Stimulated activated CD4-positive, alpha-beta T cell treated with anti-CD3 and anti-CD28 coated beads, Interleukin-2, amount 100 ng/mL, for 4 hours (primary cell): ENCODE data around the gene RSPH6A.

ENCODE experiments used
- DNase-seq: peaks from one replicate; pipeline ENCODE4 v3.0.0-alpha.2; 2020; ENCODE audit warnings: low read depth

Gene RSPH6A

GRCh38 chr19:45814851-45815480, at the start of gene RSPH6A:
RSPH6A (minus strand) TSS chr19:45815308; CDS start chr19:45815176, 132 bp downstream.
- DNase-seq, result no peak

- no peak for DNase-seq
Measured at GRCh38 chr19:45864629-45865082, 49.5 kb upstream of the RSPH6A start.

DNA sequence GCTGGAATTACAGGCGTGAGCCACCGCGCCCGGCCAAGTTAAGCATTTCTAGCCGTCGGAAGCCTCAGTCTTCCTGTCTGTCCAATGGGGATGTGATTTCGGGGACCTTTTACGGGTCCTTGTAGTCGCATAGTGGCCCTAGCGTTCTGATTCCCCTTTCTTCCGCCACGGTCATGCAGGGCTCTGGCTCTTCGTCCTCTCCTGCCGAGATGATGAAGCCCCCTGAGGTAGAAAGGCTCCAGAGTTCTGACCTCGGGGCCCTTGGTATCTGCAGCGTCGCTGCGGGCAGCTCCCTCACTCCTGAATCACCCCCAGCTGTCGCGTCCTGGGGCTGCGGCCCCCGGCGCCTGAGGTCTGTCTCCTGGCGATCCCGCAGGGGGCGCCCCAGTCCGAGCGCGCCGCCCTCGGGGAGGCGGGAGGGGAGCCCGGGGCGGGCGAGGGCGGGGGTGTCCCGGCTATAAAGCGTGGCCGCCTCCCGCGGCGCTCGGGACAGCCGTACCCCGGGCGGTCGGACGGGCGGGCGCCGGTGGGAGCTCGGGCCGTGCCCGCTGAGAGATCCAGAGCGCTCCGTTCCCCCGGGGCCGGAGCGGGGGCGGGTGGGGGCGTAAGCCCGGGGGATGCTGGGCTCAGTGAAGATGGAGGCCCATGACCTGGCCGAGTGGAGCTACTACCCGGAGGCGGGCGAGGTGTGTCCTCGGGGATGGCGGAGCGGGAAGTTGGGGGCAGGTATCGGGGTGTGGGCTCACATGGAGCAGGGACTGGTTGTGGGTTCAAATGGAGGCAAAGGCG, 48.9 kb upstream of the RSPH6A start, which contains the start of gene FOXA3:
FOXA3 (plus strand) TSS at position 487 of the 789 bp plus-strand sequence; CDS start at position 618, 131 bp downstream.
- DNase-seq, result peak; percentile 28

- no peak for DNase-seq
Measured at GRCh38 chr19:45863335-45863839, 48.3 kb upstream of the RSPH6A start.

GRCh38 chr19:45862564-45863334, 47.6 kb upstream of the RSPH6A start, which contains the start of gene SYMPK:
SYMPK (minus strand) TSS chr19:45863147; CDS start chr19:45854495, 8,652 bp downstream.
- DNase-seq, result peak; percentile 99

- DNase-seq, result no peak
Measured at GRCh38 chr19:45862271-45862563, 47.1 kb upstream of the RSPH6A start.

GRCh38 chr19:45860359-45861259, 45.5 kb upstream of the RSPH6A start:
- DNase-seq, result no peak

DNA sequence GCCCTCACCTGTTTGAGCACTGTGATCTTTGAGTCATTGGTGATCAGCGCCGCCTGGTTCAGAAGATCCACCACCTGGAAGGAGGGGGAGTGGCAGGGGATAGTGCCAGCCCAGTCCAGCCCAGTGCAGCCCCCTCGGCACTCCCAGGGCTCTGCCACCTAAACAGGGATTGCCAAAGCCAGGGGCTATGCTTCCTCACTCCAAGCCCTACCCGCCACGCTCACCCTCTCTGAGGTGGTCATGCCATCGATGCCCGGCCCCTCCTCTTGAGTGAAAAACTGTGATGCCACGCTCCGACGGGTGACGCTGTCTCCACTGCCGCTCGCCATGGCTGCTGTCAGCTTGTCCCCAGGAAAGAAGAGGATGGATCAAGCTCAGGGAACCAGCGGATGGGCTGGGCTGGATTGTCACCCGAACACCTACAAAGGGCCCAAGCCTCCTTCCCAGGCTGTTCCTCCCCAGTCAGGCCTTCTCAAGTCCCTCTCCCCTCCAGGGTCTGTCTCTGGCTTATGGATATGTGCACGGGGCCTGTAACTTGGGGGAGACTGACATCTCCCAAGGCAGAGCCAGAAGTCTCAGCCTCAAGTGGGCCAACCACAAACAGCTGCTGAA, 39.2 kb upstream of the RSPH6A start:
- DNase-seq, result no peak

- DNase-seq, result no peak
Measured at GRCh38 chr19:45852983-45853382, 37.9 kb upstream of the RSPH6A start.

DNA sequence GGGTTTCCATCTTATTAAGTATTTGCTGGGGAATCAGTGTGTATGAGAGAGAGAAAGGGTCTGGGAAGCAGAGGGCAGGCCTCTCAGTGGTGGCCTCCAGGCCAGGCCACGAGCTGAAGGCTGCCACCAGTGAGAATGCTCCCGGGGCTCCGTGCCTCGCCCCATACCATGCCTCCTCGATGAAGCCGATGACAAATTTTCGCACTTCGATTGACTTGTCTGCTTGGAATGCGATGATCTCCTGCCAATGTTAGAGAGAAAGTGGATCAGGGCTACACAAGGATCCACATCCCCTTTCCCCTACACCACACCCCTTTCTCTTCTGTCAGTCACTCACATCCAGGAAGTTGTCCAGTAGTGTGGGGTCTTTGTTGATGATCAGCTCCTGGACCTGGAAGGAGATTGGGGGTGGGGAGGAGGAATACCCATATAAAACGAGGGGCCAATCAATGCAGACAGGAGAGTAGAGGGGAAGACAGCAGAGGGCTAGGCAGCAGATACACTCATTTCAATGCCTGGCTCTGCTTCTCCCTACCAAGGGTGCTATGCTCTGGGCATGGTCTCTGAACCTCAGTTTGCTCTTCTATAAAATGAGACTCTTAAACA, 37.1 kb upstream of the RSPH6A start:
- no peak for DNase-seq

- no peak for DNase-seq
Measured at GRCh38 chr19:45848922-45849321, 33.8 kb upstream of the RSPH6A start.

GRCh38 chr19:45847663-45848062, 32.6 kb upstream of the RSPH6A start:
- DNase-seq, result no peak

- DNase-seq, result no peak
Measured at GRCh38 chr19:45842198-45842597, 27.1 kb upstream of the RSPH6A start.

- no peak for DNase-seq
Measured at GRCh38 chr19:45834970-45835369, 19.9 kb upstream of the RSPH6A start.

- no peak for DNase-seq
Measured at GRCh38 chr19:45828945-45829344, 13.8 kb upstream of the RSPH6A start.

- no peak for DNase-seq
Measured at GRCh38 chr19:45828523-45828922, 13.4 kb upstream of the RSPH6A start.

- DNase-seq, result no peak
Measured at GRCh38 chr19:45827459-45828093, 12.5 kb upstream of the RSPH6A start.

GRCh38 chr19:45826934-45827333, 11.8 kb upstream of the RSPH6A start:
- no peak for DNase-seq

- no peak for DNase-seq
Measured at GRCh38 chr19:45825917-45826893, 11.1 kb upstream of the RSPH6A start.
